ENCODE data around the gene CCDC178.

CCDC178 gene

DNA sequence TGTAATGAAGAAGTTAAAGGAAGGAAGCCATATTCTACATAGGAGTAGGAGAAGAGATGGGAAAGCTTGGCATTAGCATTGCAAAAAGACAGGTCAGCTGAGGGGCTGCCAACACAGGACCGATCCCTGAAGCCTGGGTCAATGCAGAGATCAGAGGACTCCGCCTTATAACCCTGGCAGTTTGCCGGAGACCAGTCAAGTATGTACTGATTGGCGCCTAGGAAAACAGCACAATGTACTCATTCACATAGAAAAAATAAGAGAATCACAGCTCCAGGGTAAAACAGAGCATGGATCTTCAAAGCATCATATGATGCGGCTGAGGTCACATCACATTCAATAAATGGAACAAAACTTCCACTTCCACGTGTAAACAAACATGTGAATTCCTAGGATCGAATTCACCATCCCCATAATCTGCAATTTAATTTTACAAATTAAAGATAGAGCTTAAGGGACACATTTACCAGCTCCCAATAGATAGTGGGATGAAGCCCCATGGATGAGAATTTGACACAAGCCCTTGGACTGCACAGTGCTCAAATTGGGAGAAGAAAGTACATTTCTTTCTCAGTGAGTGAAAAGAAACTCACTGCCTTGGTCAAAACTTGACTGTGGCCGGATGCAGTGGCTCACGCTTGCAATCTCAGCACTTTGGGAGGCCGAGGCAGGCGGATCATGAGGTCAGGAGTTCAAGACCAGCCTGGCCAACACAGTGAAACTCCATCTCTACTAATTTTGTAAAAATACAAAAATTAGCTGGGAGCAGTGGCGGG is 532.7 kb downstream of the CCDC178 start:
- no peak for DNase-seq

DNA sequence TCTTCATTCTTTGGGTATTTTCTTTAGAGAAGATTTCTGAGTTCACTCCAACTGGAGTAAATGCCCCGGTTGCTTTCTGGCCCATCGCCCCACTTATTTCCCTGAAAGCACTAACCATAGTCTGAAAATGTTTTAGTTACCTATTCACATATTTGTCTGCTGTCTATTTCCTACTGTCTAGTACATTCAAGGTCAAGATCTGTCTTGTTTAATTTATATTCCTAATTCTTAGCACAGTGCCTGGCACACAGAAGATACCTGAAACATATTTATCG is 533.3 kb downstream of the CCDC178 start:
- no peak for DNase-seq

DNA sequence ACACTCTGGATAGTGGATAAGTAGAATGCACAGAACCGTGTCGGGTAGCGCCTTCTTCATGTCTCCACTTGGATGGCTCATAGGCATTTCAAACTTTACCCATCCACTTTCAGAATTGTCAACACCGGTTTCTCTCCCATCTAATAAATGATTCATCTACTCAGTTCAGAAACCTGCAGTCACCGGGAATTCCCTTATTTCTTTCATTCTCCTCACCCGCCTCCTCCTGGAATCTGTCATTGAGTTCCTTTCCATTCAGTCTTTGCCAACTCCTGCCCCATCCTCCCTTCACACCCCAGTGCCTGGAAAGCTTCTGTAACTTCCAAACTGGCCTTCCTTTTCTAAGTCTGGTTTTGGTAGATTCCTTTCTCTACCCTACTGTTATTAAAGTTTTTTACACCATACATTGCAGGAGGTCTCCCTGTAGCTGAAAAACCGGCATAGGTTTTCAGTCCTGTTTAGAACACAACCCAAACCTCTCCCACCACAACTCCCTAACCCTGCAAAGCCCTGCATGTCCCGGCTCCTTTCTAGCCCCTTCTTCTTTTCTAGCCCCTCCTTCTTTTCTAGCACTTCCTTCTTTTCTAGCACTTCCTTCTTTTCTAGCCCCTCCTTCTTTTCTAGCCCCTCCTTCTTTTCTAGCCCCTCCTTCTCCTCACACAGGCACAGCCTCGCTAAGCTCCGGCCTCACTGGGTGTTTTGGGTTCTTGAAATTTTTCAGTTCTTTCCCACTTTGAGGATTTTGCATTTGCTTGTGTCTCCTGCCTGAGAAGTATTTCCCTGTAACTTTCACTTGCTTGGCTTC is 533.8 kb downstream of the CCDC178 start:
- no peak for DNase-seq

DNA sequence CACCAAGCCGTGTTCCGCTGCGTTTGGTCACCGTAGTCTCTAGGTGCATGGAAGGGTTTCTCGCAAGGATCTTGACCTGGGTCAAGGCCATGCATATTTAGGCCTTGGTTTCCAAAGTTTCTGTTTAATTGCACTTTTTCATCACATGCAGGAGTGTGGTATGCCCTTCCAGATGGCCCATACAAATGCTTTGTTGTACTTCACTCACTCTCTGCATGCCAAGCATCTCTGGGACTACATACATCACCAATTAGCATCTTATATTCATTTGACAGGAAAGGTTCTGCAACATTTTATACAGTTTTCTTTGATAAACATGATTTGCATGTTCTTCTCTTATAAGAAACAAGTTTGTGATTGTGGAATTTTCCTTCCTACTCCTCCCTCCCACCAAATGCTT is 534.9 kb downstream of the CCDC178 start:
- DNase-seq = no peak

DNA sequence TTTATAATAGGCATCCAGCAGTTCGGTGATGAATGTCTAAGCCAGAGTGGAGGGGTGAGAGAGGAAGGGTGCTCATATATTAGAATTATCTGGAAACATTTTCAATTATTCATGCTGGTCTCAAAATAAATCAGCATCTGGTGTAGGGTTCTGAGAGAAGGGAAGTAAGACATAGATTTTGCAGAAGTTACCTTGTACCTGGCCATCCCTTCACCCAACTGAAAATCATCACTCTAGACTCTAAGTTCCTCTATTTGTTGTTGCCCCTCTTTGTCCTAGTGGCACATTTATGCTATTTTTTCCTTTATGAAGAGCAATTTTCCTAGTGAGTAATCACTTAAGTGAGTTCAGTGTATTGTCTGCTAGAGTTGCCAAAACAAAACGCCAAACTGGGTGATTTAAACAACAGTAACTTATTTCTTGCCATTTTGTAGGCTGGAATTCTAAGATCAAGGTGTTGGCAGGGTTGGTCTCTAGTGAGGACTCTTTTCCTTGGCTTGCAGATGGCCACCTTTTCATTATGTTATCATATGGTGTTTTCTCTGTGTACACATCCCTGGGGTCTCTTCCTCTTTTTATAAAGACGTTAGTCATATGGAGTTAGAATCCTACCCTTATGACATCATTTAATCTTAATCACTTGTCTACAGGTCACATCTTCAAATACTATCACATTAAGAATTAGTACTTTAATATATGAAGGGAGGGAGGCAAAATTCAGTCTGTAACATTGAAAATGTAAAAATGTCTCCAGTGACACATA is 537.8 kb downstream of the CCDC178 start:
- no peak for DNase-seq

DNA sequence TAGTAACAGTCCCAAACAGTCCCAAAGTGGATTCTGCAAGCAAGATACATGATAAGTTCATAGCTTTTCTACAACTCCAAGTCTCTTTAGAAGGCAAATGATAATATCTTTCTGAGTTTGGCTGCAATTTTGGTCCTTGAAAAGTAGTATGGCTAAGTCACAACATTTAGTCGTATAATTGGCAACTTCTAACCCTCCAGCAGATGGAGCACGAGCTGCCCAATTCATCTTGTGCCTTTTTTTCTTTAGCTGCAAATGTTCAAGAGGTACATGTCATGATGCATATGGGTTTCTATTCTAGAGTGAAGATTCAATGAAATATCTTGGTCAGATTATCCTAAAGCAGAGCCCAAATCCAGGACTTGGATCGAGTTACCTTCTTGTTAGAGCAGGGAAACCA is 540.7 kb downstream of the CCDC178 start:
- DNase-seq = no peak

DNA sequence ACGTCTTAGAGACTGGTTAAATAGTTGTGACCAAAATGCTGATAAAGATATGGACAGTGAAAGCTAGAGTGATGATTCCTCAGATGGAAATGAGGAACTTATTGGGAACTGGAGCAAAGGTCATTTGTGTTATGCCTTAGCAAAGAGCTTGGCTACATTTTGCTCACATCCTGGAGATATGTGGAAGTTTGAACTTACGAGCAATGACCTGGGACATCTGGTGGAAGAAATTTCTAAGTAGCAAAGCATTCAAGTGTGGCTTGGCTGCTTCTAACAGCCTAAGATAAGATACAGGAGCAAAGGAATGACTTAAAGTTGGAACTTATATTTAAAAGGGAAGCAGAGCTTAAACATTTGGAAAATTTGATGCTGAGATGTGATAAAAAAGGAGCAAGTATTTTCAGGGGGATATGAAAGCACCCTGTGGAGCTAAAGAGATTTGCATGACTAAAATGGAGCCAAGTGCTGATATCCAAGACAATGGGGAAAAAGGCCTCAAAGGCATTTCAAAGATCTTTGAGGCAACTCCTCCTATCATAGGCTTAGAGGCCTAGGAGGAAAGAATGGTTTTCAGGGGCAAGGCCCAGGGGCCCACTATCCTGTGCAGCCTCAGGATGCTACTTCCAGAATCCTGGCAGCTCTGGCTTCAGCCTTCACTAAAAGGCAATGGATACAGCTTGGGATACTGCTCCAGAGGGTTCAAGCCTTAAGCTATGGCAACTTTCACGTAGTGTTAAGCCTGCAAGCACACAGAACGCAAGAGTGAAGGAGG is 543.6 kb downstream of the CCDC178 start:
- no peak for DNase-seq

DNA sequence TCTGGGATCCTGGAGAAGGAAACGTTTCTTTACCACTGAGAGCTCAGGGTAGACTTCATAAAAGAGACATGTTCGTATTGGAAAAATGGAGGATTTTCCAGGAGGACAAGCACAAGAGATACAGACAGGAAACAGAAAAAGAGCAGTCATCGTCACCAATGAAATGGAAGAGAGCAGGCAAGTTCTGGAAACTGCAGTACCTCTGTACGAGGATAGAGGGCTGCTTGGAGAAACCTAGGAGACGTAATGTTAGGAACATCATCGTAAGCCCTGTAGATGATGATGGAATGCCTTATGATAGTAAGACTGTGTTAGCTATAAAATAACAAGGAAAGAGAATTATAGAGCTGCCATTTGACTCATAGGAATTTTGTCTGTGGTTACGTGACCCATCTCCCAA is 546.6 kb downstream of the CCDC178 start:
- DNase-seq = no peak

DNA sequence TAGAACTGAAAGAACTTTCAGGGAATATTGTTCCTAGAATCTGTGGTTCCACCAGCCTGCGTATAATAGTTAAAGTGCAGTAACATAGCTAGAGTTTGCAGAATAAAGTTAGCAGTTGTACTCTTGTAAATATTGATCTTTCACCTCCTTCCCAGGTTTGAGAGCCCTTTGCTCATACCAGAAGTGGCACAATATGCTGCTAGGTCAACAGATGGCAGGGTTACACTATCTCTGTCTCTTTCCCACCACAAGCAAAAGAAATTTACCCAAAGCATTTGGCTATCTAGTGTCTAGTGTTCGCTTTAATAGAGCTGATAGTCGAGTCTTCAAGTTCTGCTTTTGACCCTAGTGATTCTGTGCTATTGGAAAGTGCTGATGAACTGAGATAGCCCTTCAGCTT is 548.7 kb downstream of the CCDC178 start:
- DNase-seq = no peak

DNA sequence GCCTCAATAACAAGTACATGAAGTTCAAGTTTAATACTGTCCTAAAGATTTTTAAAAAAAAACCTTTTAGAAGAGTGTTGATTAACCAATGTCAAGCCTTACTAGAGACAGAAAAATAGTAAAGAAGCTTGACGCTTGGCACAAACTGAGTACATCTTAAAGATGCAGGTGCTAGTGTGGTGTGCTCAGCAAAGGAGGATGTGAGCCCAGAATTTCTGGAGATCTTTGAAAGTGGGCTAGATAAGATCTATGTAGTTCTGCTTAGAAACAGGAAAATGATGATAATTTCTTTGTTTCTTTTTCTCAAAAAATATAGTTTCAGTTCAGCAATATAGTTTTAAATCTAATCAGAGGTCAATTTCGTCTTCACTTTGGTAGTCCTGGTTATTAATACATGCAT is 549.4 kb downstream of the CCDC178 start:
- DNase-seq = no peak

DNA sequence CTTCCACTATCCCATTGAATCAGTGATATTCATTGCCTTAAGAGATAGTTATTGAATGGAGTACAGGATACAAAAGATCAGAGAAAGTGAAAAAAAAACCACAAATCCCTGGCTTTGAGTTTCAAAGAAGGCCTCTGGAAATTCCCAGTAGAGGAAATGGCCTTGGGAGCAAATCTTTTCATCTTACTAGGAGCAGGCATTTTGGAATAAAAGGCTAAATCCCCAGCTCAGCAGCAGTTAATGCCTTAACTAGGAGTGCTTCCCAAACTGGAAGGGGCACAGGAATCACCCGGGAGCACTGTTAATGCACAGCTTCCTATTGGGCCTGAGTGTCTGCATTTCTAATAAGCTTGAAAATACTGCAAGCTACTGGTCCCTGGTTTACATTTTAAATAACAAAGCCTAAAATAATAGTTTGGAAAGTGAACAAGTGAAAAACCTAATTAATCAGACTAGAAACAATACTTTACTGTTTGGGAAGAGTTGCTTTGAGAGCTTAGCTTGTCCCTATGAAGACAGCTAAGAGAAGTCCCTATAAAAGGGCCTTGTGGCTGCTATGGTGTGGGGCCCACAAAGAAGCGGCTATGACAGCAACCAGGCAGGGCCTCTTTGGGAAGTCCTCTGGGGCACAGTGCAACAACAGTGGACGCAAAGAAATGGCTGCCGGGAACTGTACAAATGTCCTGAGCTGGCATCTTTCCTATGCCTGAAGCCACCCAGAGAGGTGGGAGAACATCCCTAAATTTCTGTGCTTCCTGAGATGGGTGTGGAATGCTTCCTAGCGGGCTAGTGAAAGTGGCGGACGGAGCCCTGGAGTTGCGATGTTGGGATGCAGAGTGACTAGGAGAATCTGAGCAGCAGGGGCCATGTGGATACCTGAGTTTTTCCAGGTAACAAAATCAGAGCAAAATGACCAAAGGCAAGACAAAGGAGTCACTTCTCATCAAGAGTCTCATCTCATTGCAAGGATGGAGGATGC is 550.6 kb downstream of the CCDC178 start:
- DNase-seq = no peak

DNA sequence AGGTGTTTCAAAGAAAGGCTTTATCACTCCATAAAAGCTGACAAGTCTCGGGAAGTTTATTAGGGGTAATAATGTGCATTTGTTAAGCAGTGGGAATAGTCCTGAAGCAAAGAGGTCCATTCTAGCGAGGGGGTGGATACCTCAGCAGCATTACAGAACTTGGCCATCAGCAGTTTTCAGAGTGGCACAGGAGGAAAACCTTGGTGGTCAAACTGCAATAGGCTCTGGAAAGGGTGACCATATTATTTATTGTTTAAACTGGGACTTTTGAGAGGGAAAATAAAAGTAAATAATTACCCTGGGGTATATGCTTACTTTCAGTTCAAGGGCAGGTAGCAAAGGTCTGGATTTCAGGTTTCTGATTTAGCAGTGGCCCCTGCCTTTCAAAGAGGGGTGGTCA is 552.2 kb downstream of the CCDC178 start:
- no peak for DNase-seq
